ENCODE results near the gene SLC22A2.

SLC22A2 gene

DNA sequence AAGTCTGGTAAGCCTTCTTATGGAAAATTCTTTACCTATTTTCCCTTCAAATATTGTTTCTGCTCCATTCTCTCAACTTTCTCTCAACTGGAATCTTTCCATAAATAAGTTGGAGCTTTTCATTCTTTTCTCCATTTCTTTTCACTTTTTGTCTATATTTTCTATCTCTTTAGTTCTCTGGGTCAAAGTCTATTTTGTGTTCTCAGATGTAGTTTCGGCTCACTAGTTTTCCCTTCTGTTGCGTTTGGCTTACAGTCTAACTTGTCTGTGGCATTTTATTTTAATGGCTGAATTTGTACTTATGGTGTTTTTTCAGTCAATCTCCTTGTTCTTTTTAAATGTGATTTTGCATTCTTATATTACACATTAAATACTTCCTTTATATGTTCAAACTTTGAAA lies 14.1 kb upstream of the SLC22A2 start:
- H3K27ac ChIP-seq (ENCODE audit: extremely low read depth, low read depth, low read length): no peak overlapping the region
- CTCF ChIA-PET: interaction anchor here (0.9 to 1.8 kb wide), 2 partner anchors 10 to 52 kb away, joined by 3 to 6 read pairs; no protein-coding TSS in a partner anchor
- no peak for TF ChIP-seq FEZF1 (tag by site-specific recombination; IDR thresholded peaks at IDR 0.05)
- TF ChIP-seq MEIS1 (CRISPR knock-in tag; IDR thresholded peaks at IDR 0.05; ENCODE audit: borderline replicate concordance): no peak
- no peak for TF ChIP-seq ZNF133 (tag by site-specific recombination; IDR thresholded peaks at IDR 0.05)
- TF ChIP-seq, protein P1, sequence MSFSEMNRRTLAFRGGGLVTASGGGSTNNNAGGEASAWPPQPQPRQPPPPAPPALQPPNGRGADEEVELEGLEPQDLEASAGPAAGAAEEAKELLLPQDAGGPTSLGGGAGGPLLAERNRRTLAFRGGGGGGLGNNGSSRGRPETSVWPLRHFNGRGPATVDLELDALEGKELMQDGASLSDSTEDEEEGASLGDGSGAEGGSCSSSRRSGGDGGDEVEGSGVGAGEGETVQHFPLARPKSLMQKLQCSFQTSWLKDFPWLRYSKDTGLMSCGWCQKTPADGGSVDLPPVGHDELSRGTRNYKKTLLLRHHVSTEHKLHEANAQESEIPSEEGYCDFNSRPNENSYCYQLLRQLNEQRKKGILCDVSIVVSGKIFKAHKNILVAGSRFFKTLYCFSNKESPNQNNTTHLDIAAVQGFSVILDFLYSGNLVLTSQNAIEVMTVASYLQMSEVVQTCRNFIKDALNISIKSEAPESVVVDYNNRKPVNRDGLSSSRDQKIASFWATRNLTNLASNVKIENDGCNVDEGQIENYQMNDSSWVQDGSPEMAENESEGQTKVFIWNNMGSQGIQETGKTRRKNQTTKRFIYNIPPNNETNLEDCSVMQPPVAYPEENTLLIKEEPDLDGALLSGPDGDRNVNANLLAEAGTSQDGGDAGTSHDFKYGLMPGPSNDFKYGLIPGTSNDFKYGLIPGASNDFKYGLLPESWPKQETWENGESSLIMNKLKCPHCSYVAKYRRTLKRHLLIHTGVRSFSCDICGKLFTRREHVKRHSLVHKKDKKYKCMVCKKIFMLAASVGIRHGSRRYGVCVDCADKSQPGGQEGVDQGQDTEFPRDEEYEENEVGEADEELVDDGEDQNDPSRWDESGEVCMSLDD (tag by site-specific recombination; IDR thresholded peaks at IDR 0.05): no peak
- no peak for TF ChIP-seq ZNF510 (tag by site-specific recombination; IDR thresholded peaks at IDR 0.05; ENCODE audit: insufficient replicate concordance)
- TF ChIP-seq, protein P2, sequence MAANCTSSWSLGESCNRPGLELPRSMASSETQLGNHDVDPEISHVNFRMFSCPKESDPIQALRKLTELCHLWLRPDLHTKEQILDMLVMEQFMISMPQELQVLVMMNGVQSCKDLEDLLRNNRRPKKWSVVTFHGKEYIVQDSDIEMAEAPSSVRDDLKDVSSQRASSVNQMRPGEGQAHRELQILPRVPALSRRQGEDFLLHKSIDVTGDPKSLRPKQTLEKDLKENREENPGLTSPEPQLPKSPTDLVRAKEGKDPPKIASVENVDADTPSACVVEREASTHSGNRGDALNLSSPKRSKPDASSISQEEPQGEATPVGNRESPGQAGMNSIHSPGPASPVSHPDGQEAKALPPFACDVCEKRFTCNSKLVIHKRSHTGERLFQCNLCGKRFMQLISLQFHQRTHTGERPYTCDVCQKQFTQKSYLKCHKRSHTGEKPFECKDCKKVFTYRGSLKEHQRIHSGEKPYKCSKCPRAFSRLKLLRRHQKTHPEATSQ (tag by site-specific recombination; IDR thresholded peaks at IDR 0.05): no peak
- no peak for TF ChIP-seq ZNF423 (tag by site-specific recombination; IDR thresholded peaks at IDR 0.05)
- TF ChIP-seq ZNF621 (tag by site-specific recombination; IDR thresholded peaks at IDR 0.05): no peak
- no peak for TF ChIP-seq OVOL3 (tag by site-specific recombination; IDR thresholded peaks at IDR 0.05)
- no peak for TF ChIP-seq ZNF37A (tag by site-specific recombination; IDR thresholded peaks at IDR 0.05)
- no peak for TF ChIP-seq KLF7 (tag by site-specific recombination; IDR thresholded peaks at IDR 0.05; ENCODE audit: borderline replicate concordance)
- no peak for TF ChIP-seq KLF9 (tag by site-specific recombination; IDR thresholded peaks at IDR 0.05; ENCODE audit: low read depth)
- TF ChIP-seq HOXD13 (CRISPR knock-in tag; IDR thresholded peaks at IDR 0.05; ENCODE audit: borderline replicate concordance): no peak
- TF ChIP-seq ZNF558 (tag by site-specific recombination; IDR thresholded peaks at IDR 0.05): no peak
- H3K4me1 ChIP-seq (ENCODE audit: control insufficient read depth, insufficient read depth, low read length): no peaks in the 10 kb centered on the region
- H3K36me3 ChIP-seq (ENCODE audit: control insufficient read depth in 2 of 2, insufficient read depth in 1 of 2, low read length in 2 of 2): no peaks in the 10 kb centered on the region
- no peak overlapping the region for H3K4me3 ChIP-seq (ENCODE audit: low read depth, low read length)
- POLR2A ChIA-PET: no interaction called here
- no peaks in the 10 kb centered on the region for H3K9me3 ChIP-seq (ENCODE audit: control insufficient read depth, insufficient read depth, low read depth, low read length)

DNA sequence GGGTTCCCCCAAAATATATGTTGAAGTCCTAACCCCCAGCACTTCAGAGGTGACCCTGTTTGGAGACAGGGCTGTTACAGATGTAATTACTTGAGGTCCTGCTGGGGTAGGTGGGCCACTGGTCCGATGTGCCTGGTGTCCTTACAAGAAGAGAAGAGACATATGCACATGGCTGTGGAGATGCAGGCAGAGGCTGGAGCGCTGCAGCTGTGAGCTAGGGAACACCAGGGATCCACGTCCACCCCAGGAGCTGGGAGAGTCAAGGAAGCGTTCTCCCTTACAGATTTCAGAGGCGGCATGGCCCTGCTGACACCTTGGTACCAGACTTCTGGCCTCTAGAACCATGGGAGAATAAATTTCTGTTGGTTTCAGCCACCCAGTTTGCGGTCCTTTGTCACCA lies 11.7 kb upstream of the SLC22A2 start:
- H3K4me1 ChIP-seq (ENCODE audit: control insufficient read depth, insufficient read depth, low read length): no peaks in the 10 kb centered on the region
- CTCF ChIA-PET: interaction anchor here (1.0 kb wide), 1 partner anchor 15 kb away, joined by 4 read pairs; no protein-coding TSS in a partner anchor
- H3K4me3 ChIP-seq (ENCODE audit: low read depth, low read length): no peak overlapping the region
- no peaks in the 10 kb centered on the region for H3K36me3 ChIP-seq (ENCODE audit: control insufficient read depth in 2 of 2, insufficient read depth in 1 of 2, low read length in 2 of 2)
- no peaks in the 10 kb centered on the region for H3K9me3 ChIP-seq (ENCODE audit: control insufficient read depth, insufficient read depth, low read depth, low read length)
- POLR2A ChIA-PET: no interaction called here
- no peak overlapping the region for H3K27ac ChIP-seq (ENCODE audit: extremely low read depth, low read depth, low read length)
- no peak for TF ChIP-seq SALL2 (tag by site-specific recombination; IDR thresholded peaks at IDR 0.05; ENCODE audit: borderline replicate concordance)
- TF ChIP-seq, protein P3, sequence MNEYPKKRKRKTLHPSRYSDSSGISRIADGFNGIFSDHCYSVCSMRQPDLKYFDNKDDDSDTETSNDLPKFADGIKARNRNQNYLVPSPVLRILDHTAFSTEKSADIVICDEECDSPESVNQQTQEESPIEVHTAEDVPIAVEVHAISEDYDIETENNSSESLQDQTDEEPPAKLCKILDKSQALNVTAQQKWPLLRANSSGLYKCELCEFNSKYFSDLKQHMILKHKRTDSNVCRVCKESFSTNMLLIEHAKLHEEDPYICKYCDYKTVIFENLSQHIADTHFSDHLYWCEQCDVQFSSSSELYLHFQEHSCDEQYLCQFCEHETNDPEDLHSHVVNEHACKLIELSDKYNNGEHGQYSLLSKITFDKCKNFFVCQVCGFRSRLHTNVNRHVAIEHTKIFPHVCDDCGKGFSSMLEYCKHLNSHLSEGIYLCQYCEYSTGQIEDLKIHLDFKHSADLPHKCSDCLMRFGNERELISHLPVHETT (tag by site-specific recombination; IDR thresholded peaks at IDR 0.05): no peak
- TF ChIP-seq, protein P4, sequence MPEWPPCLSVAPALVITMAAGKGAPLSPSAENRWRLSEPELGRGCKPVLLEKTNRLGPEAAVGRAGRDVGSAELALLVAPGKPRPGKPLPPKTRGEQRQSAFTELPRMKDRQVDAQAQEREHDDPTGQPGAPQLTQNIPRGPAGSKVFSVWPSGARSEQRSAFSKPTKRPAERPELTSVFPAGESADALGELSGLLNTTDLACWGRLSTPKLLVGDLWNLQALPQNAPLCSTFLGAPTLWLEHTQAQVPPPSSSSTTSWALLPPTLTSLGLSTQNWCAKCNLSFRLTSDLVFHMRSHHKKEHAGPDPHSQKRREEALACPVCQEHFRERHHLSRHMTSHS (tag by site-specific recombination; IDR thresholded peaks at IDR 0.05): no peak
- no peak for TF ChIP-seq ZSCAN16 (tag by site-specific recombination; IDR thresholded peaks at IDR 0.05)
- TF ChIP-seq ZNF248 (tag by site-specific recombination; IDR thresholded peaks at IDR 0.05): no peak
- TF ChIP-seq ZNF623 (tag by site-specific recombination; IDR thresholded peaks at IDR 0.05): no peak
- TF ChIP-seq, protein P5, sequence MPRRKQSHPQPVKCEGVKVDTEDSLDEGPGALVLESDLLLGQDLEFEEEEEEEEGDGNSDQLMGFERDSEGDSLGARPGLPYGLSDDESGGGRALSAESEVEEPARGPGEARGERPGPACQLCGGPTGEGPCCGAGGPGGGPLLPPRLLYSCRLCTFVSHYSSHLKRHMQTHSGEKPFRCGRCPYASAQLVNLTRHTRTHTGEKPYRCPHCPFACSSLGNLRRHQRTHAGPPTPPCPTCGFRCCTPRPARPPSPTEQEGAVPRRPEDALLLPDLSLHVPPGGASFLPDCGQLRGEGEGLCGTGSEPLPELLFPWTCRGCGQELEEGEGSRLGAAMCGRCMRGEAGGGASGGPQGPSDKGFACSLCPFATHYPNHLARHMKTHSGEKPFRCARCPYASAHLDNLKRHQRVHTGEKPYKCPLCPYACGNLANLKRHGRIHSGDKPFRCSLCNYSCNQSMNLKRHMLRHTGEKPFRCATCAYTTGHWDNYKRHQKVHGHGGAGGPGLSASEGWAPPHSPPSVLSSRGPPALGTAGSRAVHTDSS (tag by site-specific recombination; IDR thresholded peaks at IDR 0.05): no peak
- TF ChIP-seq OSR2 (tag by site-specific recombination; IDR thresholded peaks at IDR 0.05): no peak
- TF ChIP-seq ZNF660 (tag by site-specific recombination; IDR thresholded peaks at IDR 0.05): no peak
- TF ChIP-seq ZNF202 (tag by site-specific recombination; IDR thresholded peaks at IDR 0.05; ENCODE audit: borderline replicate concordance): no peak
- TF ChIP-seq ZEB2 (tag by site-specific recombination; IDR thresholded peaks at IDR 0.05): no peak
- TF ChIP-seq, protein P6, sequence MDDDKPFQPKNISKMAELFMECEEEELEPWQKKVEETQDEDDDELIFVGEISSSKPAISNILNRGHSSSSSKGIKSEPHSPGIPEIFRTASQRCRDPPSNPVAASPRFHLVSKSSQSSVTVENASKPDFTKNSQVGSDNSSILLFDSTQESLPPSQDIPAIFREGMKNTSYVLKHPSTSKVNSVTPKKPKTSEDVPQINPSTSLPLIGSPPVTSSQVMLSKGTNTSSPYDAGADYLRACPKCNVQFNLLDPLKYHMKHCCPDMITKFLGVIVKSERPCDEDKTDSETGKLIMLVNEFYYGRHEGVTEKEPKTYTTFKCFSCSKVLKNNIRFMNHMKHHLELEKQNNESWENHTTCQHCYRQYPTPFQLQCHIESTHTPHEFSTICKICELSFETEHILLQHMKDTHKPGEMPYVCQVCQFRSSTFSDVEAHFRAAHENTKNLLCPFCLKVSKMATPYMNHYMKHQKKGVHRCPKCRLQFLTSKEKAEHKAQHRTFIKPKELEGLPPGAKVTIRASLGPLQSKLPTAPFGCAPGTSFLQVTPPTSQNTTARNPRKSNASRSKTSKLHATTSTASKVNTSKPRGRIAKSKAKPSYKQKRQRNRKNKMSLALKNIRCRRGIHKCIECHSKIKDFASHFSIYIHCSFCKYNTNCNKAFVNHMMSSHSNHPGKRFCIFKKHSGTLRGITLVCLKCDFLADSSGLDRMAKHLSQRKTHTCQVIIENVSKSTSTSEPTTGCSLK (tag by site-specific recombination; IDR thresholded peaks at IDR 0.05): no peak
- TF ChIP-seq ZNF302 (tag by site-specific recombination; IDR thresholded peaks at IDR 0.05; ENCODE audit: low read depth): no peak
